H9 (cell line): ENCODE measurements around the gene CILP2. TPM values are rescaled to one million over a fixed set of nuclear protein-coding genes. Genes with fewer than 3 reads are reported as not detected.

Experiments
- DNase-seq: peaks from one replicate; pipeline ENCODE4 v3.0.0-alpha.2; 2017
- H2AFZ ChIP-seq: one replicate; pipeline ENCODE4 v1.6.1; 2013; ENCODE audit warnings: mild to moderate bottlenecking, low read length, control low read depth, moderate library complexity
- H2AK5ac ChIP-seq: 2 replicates; pipeline ENCODE4 v1.6.1; 2013; ENCODE audit warnings: low read length, control low read depth, mixed read lengths; ENCODE audit not compliant: insufficient read length
- H2BK120ac ChIP-seq: one replicate; pipeline ENCODE4 v1.6.1; 2013; ENCODE audit warnings: low read depth, mild to moderate bottlenecking, low read length, control low read depth, inconsistent platforms; ENCODE audit not compliant: poor library complexity, severe bottlenecking
- H2BK12ac ChIP-seq: 2 replicates; pipeline ENCODE4 v1.6.1; 2013; ENCODE audit warnings: low read length, control low read depth, mixed read lengths, low read depth; ENCODE audit not compliant: insufficient read length
- H2BK15ac ChIP-seq: 2 replicates; pipeline ENCODE4 v1.6.1; 2013; ENCODE audit warnings: low read depth, low read length, control low read depth
- H2BK20ac ChIP-seq: one replicate; pipeline ENCODE4 v1.6.1; 2013; ENCODE audit warnings: low read depth, mild to moderate bottlenecking, low read length, control low read depth, inconsistent platforms; ENCODE audit not compliant: poor library complexity, severe bottlenecking
- H2BK5ac ChIP-seq: 2 replicates; pipeline ENCODE4 v1.6.1; 2013; ENCODE audit warnings: low read length, control low read depth, mixed read lengths; ENCODE audit not compliant: insufficient read length
- H3K14ac ChIP-seq: 2 replicates; pipeline ENCODE4 v1.6.1; 2013; ENCODE audit warnings: low read length, control low read depth; ENCODE audit not compliant: insufficient read depth
- H3K18ac ChIP-seq: 2 replicates; pipeline ENCODE4 v1.6.1; 2013; ENCODE audit warnings: low read depth, mild to moderate bottlenecking, mixed read lengths, low read length, control low read depth; ENCODE audit not compliant: insufficient read length
- H3K23ac ChIP-seq: 2 replicates; pipeline ENCODE4 v1.6.1; 2013; ENCODE audit warnings: low read length, control low read depth, mixed read lengths, low read depth; ENCODE audit not compliant: insufficient read length
- H3K23me2 ChIP-seq: 2 replicates; pipeline ENCODE4 v1.6.1; 2013; ENCODE audit warnings: low read depth, mild to moderate bottlenecking, mixed read lengths, low read length, control low read depth; ENCODE audit not compliant: insufficient read length, poor library complexity, severe bottlenecking
- H3K27ac ChIP-seq: 2 replicates; pipeline ENCODE4 v1.5.1; 2013; ENCODE audit warnings: low read length, control low read depth, mixed read lengths, low read depth; ENCODE audit not compliant: insufficient read length
- H3K27me3 ChIP-seq: 2 replicates; pipeline ENCODE4 v1.6.1; 2013; ENCODE audit warnings: low read length, control low read depth, inconsistent platforms; ENCODE audit not compliant: insufficient read depth
- H3K4ac ChIP-seq: 2 replicates; pipeline ENCODE4 v1.6.1; 2013; ENCODE audit warnings: low read depth, mild to moderate bottlenecking, control low read depth, inconsistent platforms, low read length, moderate library complexity
- H3K4me1 ChIP-seq: 2 replicates; pipeline ENCODE4 v1.6.1; 2013; ENCODE audit warnings: low read length, control low read depth, inconsistent platforms; ENCODE audit not compliant: insufficient read depth
- H3K4me2 ChIP-seq: 2 replicates; pipeline ENCODE4 v1.6.1; 2013; ENCODE audit warnings: low read length, control low read depth, mixed read lengths; ENCODE audit not compliant: insufficient read length, insufficient read depth
- H3K56ac ChIP-seq: 2 replicates; pipeline ENCODE4 v1.6.1; 2013; ENCODE audit warnings: low read depth, mild to moderate bottlenecking, mixed read lengths, low read length, control low read depth; ENCODE audit not compliant: insufficient read length
- H3K79me1 ChIP-seq: 2 replicates; pipeline ENCODE4 v1.6.1; 2013; ENCODE audit warnings: low read depth, mild to moderate bottlenecking, moderate library complexity, low read length, control low read depth, inconsistent platforms; ENCODE audit not compliant: insufficient read depth, poor library complexity, severe bottlenecking
- H3K79me2 ChIP-seq: 2 replicates; pipeline ENCODE4 v1.6.1; 2013; ENCODE audit warnings: low read length, control low read depth, inconsistent platforms; ENCODE audit not compliant: insufficient read depth
- H3K9ac ChIP-seq: 2 replicates; pipeline ENCODE4 v1.6.1; 2013; ENCODE audit warnings: low read length, control low read depth, mixed read lengths; ENCODE audit not compliant: insufficient read length; ENCODE audit errors: extremely low read depth
- H3K9me3 ChIP-seq: one replicate; pipeline ENCODE4 v1.6.1; 2013; ENCODE audit warnings: low read depth, low read length, inconsistent platforms; ENCODE audit not compliant: control insufficient read depth
- H3T11ph ChIP-seq: one replicate; pipeline ENCODE4 v1.6.1; 2013; ENCODE audit warnings: mild to moderate bottlenecking, low read length, control low read depth, inconsistent platforms
- H4K20me1 ChIP-seq: one replicate; pipeline ENCODE4 v1.6.1; 2013; ENCODE audit not compliant: control insufficient read depth, insufficient read length, insufficient read depth
- H4K5ac ChIP-seq: 2 replicates; pipeline ENCODE4 v1.6.1; 2013; ENCODE audit warnings: low read depth, mild to moderate bottlenecking, mixed read lengths, low read length, control low read depth; ENCODE audit not compliant: insufficient read length
- H4K8ac ChIP-seq: replicated peaks from 2 replicates; pipeline ENCODE4 v1.6.1; 2013; ENCODE audit warnings: low read length, control low read depth, mixed read lengths, low read depth; ENCODE audit not compliant: insufficient read length
- H4K91ac ChIP-seq: 2 replicates; pipeline ENCODE4 v1.6.1; 2013; ENCODE audit warnings: low read depth, mild to moderate bottlenecking, moderate library complexity, mixed read lengths, low read length, control low read depth; ENCODE audit not compliant: insufficient read length
- H3K27ac Mint-ChIP-seq, 3 experiments: 2 replicates in 2 of 3; 3 replicates in 1 of 3; pipeline ENCODE4 v1.8.0; 2020 to 2021; ENCODE audit warnings: mixed read lengths in 3 of 3, mild to moderate bottlenecking in 1 of 3, moderate library complexity in 1 of 3
- H3K27me3 Mint-ChIP-seq: 2 replicates; pipeline ENCODE4 v1.8.0; 2021; ENCODE audit warnings: low read depth, mild to moderate bottlenecking, moderate library complexity, mixed read lengths
- H3K36me3 Mint-ChIP-seq, 3 experiments: 2 replicates in 2 of 3; 3 replicates in 1 of 3; pipeline ENCODE4 v1.8.0; 2020 to 2021; ENCODE audit warnings: low read depth in 3 of 3, mixed read lengths in 3 of 3; ENCODE audit not compliant: insufficient read depth in 1 of 3
- H3K4me1 Mint-ChIP-seq, 2 experiments: 2 replicates each; pipeline ENCODE4 v1.8.0; 2020; ENCODE audit warnings: mixed read lengths in 2 of 2
- H3K4me3 Mint-ChIP-seq, 2 experiments: 2 replicates in 1 of 2; 3 replicates in 1 of 2; pipeline ENCODE4 v1.8.0; 2020 to 2021; ENCODE audit warnings: mild to moderate bottlenecking in 2 of 2, mixed read lengths in 2 of 2, moderate library complexity in 1 of 2
- H3K9me3 Mint-ChIP-seq, 2 experiments: 2 replicates in 1 of 2; 3 replicates in 1 of 2; pipeline ENCODE4 v1.8.0; 2020; ENCODE audit warnings: mild to moderate bottlenecking in 2 of 2, mixed read lengths in 2 of 2, moderate library complexity in 1 of 2
- CTCF ChIP-seq: fragments of 200-600 bp; sonication (generic); conservative IDR thresholded peaks from 3 replicates; pipeline ENCODE4 v1.8.0; 2021; ENCODE audit warnings: antibody characterized with exemption, mild to moderate bottlenecking
- WGBS: extraction: QIAGEN DNeasy Blood & Tissue Kit; methylation state at CpG from one replicate; pipeline ENCODE4 v1.1.7; 2013; ENCODE audit warnings: missing lambda C conversion rate, low lambda C conversion rate, mixed read lengths; ENCODE audit not compliant: insufficient read length; ENCODE audit errors: extremely low coverage; 5-methylcytosine and 5-hydroxymethylcytosine counted together
- total RNA-seq: library from RNA; stranded (reverse); gene quantifications from 2 replicates; pipeline ENCODE4 v1.2.1, GENCODE V29; 2021

Gene CILP2
- total RNA-seq, 1 experiment from 2014 or later = 6.4 TPM

GRCh38 chr19:19538785-19539166 lies 711 bp downstream of the CILP2 start:
- Histone ChIP-seq H3K4me2 (peak overlapping the region; percentile 59), H2BK12ac (no peak overlapping the region), H3T11ph (no peak overlapping the region), H3K4me1 (no peaks in the 10 kb centered on the region), H2AFZ (no peak overlapping the region), H3K23me2 (peaks cover 14% of the 10 kb centered on the region), H3K27ac (no peak overlapping the region), H4K20me1 (no peaks in the 10 kb centered on the region), H3K18ac (no peak overlapping the region), H4K5ac (no peak overlapping the region), H4K91ac (no peak overlapping the region), H3K9ac (no peak overlapping the region), H2BK120ac (no peak overlapping the region), H3K23ac (no peak overlapping the region), H4K8ac (no peak overlapping the region), H2BK15ac (no peak overlapping the region), H3K27me3 (peaks cover 2% of the 10 kb centered on the region; the same call in 1 of the 2 replicates), H3K79me2 (no peaks in the 10 kb centered on the region), H2BK20ac (no peak overlapping the region), H3K79me1 (no peaks in the 10 kb centered on the region), H3K56ac (no peak overlapping the region), H3K4ac (no peak overlapping the region), H2BK5ac (no peak overlapping the region), H2AK5ac (no peak overlapping the region), H3K9me3 (no peaks in the 10 kb centered on the region), H3K14ac (no peak overlapping the region)
- no CpG with 5 or more reads among the region's 7 CpGs for WGBS
- Mint-ChIP-seq H3K36me3 (peaks cover 2 to 8% (median 4%) of the 10 kb centered on the region in 3 experiments; a peak in 5 of 7 replicates), H3K4me3 (peak overlapping the region; percentile 61 to 79), H3K4me1 (peaks cover 7 to 15% of the 10 kb centered on the region in 2 experiments), H3K9me3 (no peaks in the 10 kb centered on the region; a peak in 1 of 5 replicates), H3K27ac (no peak overlapping the region; a peak in 1 of 7 replicates), H3K27me3 (peaks cover 31% of the 10 kb centered on the region)
- peak; percentile 52 for DNase-seq
- TF ChIP-seq CTCF = no peak
